ENCODE data around the gene STMN3.
"Not testable (repeated sequence)": the region's sequence is repeated elsewhere in the genome, so short reads cannot be mapped to it uniquely, and the experiment has no call there.

STMN3 gene

GRCh38 chr20:63653974-63654668, 897 bp upstream of the STMN3 start:
- DNase-seq = no peak

GRCh38 chr20:63652192-63652980, 838 bp downstream of the STMN3 start:
- no peak for DNase-seq

GRCh38 chr20:63651942-63652191, 1.4 kb downstream of the STMN3 start:
- DNase-seq = no peak

- DNase-seq = not testable (repeated sequence)
Observed at GRCh38 chr20:63650486-63650885, 2.7 kb downstream of the STMN3 start.

- DNase-seq = no peak
Observed at GRCh38 chr20:63648895-63649589, 4.2 kb downstream of the STMN3 start.

- DNase-seq = no peak
Observed at GRCh38 chr20:63648190-63648589, 5.0 kb downstream of the STMN3 start.

GRCh38 chr20:63645218-63645617, 8.0 kb downstream of the STMN3 start:
- DNase-seq = no peak

- DNase-seq = no peak
Observed at GRCh38 chr20:63643946-63644345, 9.3 kb downstream of the STMN3 start.

- DNase-seq = no peak
Observed at GRCh38 chr20:63643499-63643898, 9.7 kb downstream of the STMN3 start.

- DNase-seq = no peak
Observed at GRCh38 chr20:63642527-63643247, 10.5 kb downstream of the STMN3 start.

GRCh38 chr20:63641792-63642523, 11.3 kb downstream of the STMN3 start:
- DNase-seq = peak; percentile 98

- DNase-seq = no peak
Observed at GRCh38 chr20:63641146-63641791, 12.0 kb downstream of the STMN3 start.

GRCh38 chr20:63640686-63641085, 12.5 kb downstream of the STMN3 start:
- not testable (repeated sequence) for DNase-seq

- no peak for DNase-seq
Observed at GRCh38 chr20:63640086-63640485, 13.1 kb downstream of the STMN3 start.

- DNase-seq = no peak
Observed at GRCh38 chr20:63639093-63639975, 13.9 kb downstream of the STMN3 start.

GRCh38 chr20:63636752-63637628, 16.2 kb downstream of the STMN3 start:
- DNase-seq = no peak

- DNase-seq = peak; percentile 59
Observed at GRCh38 chr20:63635431-63636141, 17.6 kb downstream of the STMN3 start.

- DNase-seq = no peak
Observed at GRCh38 chr20:63633732-63634131, 19.5 kb downstream of the STMN3 start.

GRCh38 chr20:63631426-63631825, 21.8 kb downstream of the STMN3 start:
- not testable (repeated sequence) for DNase-seq
